B cell (primary cell): Measurements from ENCODE around the gene PPP4R1.

Source experiments
- EZH2 ChIP-seq: IDR thresholded peaks from 2 replicates; pipeline ENCODE4 v1.6.1; 2012; ENCODE audit warnings: borderline replicate concordance, low read depth, mild to moderate bottlenecking, moderate library complexity, low read length; ENCODE audit not compliant: insufficient read depth, poor library complexity, severe bottlenecking
- TF ChIP-seq, protein P1 (sequence below): fragments of 200-600 bp; IDR thresholded peaks from one replicate; pipeline ENCODE4 v1.8.0; 2022; ENCODE audit warnings: antibody characterized with exemption, mild to moderate bottlenecking

DNA sequence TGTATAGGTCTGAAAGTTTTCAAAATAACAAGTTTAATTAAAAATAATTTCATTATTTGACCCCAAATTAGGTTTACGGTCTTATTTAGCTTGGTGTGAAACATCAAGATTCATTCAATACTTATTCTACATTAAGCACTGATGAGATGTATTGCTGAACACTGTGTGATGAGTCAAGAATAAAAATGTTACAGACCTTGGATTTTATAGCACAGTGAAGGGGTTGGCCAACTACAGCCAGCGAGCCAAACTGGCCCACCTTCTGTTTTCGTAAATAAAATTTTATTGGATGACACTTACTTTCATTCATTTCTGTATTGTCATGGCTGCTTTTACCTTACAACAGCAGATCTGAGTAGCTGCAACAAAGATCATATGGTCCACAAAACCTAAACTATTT, 8.3 kb downstream of the PPP4R1 start:
- TF ChIP-seq, protein P1, sequence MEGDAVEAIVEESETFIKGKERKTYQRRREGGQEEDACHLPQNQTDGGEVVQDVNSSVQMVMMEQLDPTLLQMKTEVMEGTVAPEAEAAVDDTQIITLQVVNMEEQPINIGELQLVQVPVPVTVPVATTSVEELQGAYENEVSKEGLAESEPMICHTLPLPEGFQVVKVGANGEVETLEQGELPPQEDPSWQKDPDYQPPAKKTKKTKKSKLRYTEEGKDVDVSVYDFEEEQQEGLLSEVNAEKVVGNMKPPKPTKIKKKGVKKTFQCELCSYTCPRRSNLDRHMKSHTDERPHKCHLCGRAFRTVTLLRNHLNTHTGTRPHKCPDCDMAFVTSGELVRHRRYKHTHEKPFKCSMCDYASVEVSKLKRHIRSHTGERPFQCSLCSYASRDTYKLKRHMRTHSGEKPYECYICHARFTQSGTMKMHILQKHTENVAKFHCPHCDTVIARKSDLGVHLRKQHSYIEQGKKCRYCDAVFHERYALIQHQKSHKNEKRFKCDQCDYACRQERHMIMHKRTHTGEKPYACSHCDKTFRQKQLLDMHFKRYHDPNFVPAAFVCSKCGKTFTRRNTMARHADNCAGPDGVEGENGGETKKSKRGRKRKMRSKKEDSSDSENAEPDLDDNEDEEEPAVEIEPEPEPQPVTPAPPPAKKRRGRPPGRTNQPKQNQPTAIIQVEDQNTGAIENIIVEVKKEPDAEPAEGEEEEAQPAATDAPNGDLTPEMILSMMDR = no peak
- TF ChIP-seq EZH2 = no peak
